Fibroblast of skin of back (primary cell): ENCODE data around the gene NCOA1.
"Not testable (repeated sequence)": the region's sequence is repeated elsewhere in the genome, so short reads cannot be mapped to it uniquely, and the experiment has no call there.

Source experiments
- DNase-seq: peaks from one replicate; pipeline ENCODE4 v3.0.0-alpha.2; 2013

The NCOA1 gene

GRCh38 chr2:24508878-24509277, 17.8 kb downstream of the NCOA1 start:
- no peak for DNase-seq

DNA sequence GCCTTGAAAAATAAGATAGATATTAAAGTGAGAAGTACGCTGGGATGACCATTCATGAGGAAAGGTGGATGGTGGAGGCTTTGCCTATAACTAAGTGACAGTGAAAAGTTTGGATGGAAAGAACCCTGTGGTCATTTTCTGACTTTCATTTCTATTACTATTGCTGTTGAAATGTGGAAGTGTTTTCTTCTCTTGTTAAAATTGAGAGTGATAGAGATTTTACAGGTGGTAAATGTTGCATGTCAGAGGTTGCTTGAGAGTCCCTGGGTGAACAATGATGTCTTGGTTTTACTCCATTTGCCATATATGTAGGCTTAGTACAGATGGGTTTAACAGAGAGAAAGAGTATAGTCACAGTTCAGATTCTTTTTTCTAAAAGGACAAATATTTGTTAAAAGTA, 18.4 kb downstream of the NCOA1 start:
- DNase-seq: no peak

GRCh38 chr2:24509840-24510239, 18.8 kb downstream of the NCOA1 start:
- no peak for DNase-seq

- no peak for DNase-seq
Measured at GRCh38 chr2:24510771-24511170, 19.7 kb downstream of the NCOA1 start.

DNA sequence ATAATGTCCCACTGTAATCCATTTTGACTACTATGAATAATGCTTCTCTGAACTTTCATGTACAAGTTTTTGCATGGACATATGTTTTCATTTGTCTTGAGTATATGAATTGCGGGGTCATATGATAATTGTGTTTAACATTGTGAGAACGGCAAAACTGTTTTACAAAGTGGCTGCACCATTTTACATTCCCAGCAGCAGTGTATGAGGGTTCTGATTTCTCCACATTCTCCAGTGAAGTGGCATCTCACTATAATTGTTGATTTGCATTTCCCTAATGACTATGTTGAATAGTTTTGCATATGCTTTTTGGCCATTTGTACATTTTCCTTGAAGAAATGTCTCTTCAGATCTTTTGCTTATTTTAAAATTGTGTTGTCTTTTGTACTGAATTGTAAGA, 20.1 kb downstream of the NCOA1 start:
- no peak for DNase-seq

DNA sequence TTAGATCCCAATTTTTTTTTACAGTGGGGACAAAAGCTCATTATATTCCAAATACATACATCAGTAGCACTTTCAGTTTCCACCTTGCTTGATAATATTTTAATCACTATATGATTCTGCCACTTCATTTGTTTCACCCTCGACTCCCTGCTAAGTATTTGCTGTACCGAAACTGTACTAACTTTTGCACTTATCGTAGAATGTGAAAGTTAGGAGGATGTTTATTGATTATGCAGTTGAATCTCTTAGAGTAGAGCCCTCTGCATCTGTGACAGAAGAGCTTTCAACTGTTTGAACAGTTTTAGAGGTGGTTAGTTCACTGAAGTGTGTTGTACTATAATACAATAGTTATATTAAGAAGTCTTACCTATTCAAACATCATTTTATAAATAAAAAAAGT, 20.8 kb downstream of the NCOA1 start:
- no peak for DNase-seq

- DNase-seq: no peak
Measured at GRCh38 chr2:24512404-24512803, 21.4 kb downstream of the NCOA1 start.

DNA sequence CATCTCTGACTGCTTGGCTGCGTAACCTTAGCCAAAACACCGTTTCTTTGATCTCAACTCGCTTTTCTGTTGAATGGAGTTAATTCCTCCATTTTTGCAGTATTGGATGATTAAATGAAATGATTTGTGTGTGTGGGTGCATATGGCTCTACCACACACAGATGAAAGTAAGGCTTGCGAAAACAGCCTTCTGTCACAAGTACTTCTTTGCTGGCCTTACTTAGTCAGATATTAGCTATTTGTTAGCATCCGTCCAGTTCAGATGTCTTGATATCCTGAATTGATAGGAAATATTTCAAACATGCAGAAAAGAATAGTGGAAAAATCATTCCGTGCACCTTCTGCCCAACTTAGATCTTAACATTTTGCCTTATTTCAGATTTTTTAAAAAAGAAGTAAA, 21.8 kb downstream of the NCOA1 start:
- no peak for DNase-seq

DNA sequence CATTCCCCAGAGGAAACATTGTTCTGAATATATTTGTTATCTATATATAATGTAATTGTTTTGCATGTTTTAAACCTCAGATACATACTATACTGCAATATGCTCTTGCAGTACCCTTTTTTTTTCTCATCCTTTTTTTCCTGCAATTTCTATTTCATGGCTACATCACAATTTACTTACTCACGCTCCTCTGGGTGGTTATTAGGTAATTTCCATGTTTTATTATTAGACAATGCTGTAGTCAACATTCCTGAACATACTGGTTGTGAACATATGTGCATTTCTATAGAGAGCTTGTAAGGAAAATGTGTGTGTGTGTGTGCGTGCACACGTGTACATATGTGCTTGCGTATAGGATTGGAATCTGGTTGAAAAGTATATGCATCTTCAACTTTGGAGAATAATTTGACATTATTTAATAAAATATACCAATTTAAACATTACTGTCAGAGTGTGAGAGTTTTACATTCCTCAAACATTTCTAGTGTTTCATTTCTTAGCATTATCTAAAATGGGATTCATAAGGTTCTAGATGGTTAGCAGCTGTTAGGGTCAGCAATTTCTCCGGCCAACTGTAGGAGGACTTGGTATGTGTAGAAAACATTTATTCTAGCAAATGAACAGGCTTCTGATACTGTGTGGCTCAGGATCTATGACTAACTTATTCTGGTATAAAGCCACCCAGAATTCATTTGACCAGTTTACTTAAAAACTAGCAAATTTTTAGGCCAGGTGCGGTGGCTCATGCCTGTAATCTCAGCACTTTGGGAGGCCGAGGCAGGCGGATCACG, 22.4 kb downstream of the NCOA1 start:
- peak; percentile 34 for DNase-seq

DNA sequence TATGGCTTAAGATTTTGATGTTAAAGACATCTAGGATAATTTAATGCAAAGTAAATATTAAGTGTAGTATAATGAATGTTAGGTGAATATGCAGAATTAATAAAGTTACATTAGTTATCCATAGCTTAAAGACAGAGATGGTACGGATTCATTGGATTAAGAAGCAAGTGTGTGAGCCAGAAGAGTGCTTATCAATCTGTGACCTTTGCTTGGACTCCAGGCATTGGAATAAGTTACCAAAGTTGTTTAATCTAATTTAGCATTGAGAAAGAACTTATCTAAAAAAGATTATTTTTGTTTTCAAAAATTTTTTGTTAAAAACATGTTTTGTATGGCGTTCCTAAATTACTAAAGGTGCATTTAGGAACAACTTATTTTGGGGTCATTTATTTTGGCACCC, 23.8 kb downstream of the NCOA1 start:
- no peak for DNase-seq

GRCh38 chr2:24515335-24515734, 24.3 kb downstream of the NCOA1 start:
- peak; percentile 14 for DNase-seq

DNA sequence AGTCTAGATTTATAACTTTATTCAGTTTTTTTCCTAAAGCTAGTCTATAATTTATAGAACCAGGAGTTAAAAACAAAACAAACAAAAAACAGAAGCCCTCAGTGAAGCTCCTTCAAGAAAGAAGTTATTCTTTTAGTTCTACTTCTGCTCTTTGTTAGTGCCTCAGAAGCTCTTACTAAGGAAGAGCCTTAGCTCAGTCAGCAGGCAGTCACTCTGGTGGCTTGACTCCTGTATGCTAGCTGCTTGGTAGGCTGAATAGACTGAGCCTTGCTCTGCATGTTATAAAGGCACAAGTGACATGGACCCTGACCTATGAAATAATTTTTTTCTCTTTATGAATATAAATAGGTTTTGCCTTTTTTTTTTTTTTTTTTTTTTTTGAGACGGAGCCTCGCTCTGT, 24.8 kb downstream of the NCOA1 start:
- DNase-seq: no peak

DNA sequence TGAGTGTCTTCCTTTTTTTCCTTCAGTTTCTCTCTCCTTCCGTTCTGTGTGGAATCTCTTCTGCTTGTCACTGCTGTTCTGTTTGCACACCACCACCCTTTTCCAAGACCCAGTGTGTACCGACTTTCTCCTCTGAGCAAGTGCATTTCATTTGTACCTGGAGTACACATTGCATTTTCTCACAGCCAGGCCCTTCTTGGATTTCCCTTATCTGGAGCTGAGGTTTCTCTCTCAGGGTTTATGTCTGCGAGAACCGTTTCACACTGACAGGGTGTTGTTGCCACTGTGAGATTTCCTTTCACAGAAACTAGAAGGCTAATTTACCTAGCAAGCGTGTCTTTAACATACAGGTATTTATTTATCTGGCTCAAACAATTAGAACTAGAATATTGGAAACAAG, 26.2 kb downstream of the NCOA1 start:
- DNase-seq: no peak

- DNase-seq: no peak
Measured at GRCh38 chr2:24520175-24520574, 29.1 kb downstream of the NCOA1 start.

GRCh38 chr2:24521162-24521857, 30.3 kb downstream of the NCOA1 start:
- DNase-seq: peak; percentile 22

GRCh38 chr2:24521975-24522639, 31.1 kb downstream of the NCOA1 start:
- no peak for DNase-seq

DNA sequence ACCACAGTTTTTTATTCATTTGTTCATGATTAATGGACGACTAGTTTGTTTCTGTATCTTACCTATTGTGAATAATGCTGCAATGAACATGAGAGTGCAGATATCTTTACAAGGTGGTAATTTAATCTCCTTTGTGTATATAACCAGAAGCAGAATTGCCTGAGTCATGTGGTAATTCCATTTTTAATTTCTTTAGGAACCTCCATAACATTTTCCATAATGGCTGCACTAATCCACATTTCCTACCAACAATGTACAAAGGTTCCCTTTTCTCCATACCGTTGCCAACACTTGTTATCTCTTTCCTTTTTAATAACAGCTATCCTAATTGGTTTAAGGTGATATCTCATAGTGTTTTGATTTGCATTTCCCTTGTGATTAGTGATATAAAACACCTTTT, 36.5 kb downstream of the NCOA1 start:
- DNase-seq: no peak

- no peak for DNase-seq
Measured at GRCh38 chr2:24530796-24531195, 39.7 kb downstream of the NCOA1 start.

GRCh38 chr2:24531610-24532009, 40.6 kb downstream of the NCOA1 start:
- DNase-seq: not testable (repeated sequence)

DNA sequence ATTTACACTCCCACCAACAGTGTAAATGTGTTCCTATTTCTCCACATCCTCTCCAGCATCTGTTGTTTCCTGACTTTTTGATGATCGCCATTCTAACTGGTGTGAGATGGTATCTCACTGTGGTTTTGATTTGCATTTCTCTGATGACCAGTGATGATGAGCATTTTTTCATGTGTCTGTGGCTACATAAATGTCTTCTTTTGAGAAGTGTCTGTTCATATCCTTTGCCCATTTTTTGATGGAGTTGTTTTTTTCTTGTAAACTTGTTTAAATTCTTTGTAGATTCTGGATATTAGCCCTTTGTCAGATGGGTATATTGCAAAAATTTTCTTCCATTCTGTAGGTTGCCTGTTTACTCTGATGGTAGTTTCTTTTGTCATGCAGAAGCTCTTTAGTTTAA, 41.0 kb downstream of the NCOA1 start:
- not testable (repeated sequence) for DNase-seq

DNA sequence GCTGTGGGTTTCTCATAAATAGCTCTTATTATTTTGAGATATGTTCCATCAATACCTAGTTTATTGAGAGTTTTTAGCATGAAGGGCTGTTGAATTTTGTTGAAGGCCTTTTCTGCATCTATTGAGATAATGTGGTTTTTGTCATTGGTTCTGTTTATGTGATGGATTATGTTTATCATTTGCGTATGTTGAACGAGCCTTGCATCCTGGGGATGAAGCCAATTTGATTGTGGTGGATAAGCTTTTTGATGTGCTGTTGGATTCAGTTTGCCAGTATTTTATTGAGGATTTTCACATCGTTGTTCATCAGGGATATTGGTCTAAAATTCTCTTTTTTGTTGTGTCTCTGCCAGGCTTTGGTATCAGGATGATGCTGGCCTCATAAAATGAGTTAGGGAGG, 42.5 kb downstream of the NCOA1 start:
- not testable (repeated sequence) for DNase-seq

DNA sequence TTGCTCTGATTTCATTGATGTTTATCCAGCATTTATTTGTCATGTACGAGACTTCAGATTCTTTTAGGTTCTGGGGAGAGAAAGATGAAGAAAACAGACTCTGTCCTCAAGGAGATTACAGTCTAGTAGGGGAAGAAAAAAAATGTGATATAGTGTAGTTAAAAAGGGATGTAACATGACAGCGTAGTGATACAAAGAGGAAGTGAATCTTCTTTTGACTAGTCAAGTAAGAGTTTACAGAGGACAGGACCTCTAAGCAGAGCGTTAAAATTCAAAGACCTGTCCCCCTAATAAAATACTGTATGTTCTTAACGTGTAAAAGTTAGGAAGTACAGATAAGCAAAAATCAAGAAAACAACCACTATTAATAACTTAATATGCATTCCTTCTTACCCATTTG, 47.7 kb downstream of the NCOA1 start:
- DNase-seq: no peak

DNA sequence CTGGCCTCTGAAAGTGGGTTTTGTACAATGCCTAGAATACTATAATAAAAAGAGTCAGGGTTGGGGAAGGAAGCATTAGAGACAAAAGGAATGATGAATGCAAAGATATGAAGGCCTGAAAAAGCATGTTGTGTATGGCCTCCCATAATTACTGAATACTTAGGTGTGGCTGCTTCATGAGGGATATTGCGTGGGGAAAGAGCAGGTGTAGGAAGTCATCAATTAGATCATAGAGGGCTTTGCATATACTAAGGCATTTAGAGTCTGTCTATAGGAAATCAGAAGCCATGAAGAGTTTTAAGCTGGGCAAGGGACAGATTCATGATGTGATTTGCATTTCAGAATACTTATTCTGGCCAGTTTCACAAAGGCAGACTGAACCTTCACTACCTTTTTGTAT, 48.2 kb downstream of the NCOA1 start:
- DNase-seq: no peak

DNA sequence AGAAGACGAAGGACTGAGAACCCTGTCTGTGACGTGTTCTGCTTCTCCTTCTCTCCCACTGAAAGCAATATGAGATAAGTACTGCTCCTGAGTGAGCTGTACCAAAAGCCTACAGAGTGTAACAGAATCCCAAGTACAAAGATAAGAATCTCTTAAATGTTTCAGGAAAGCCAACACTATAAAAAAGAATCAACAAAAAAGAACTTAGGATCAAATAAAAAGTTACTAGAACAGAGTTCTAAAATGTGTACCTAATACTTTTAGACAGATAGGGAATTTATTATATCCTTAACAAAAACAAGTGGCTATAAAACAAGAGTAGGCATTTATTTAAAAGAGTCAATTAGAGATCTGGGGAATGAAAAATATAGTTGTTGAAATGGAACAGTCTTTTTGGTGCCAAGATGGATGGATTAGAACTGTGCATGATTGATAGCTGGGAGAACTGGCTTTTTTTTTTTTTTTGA, 49.0 kb downstream of the NCOA1 start:
- DNase-seq: no peak
